K562 (cell line): ENCODE data around the gene DCP2. TPM values are rescaled to one million over a fixed set of nuclear protein-coding genes. Genes with fewer than 3 reads are reported as not detected.
A peak's percentile ranks its signal among the peaks of the same experiment; 100 is the strongest.

Experiments
- ATF1 ChIP-seq, 2 experiments: fragments of 450-650 bp in 1 of 2; IDR thresholded peaks; 2 replicates each; pipeline ENCODE4 v1.6.1; 2016; ENCODE audit warnings: missing compliant biosample characterization in 1 of 2, missing genetic modification characterization in 1 of 2
- E4F1 ChIP-seq: fragments of 250-450 bp; sonication (Bioruptor Pico); IDR thresholded peaks from 2 replicates; pipeline ENCODE4 v1.5.0; 2021; ENCODE audit warnings: mild to moderate bottlenecking, borderline replicate concordance
- FOXK2 ChIP-seq, 2 experiments: fragments of 450-650 bp; IDR thresholded peaks in 1 of 2; conservative IDR thresholded peaks in 1 of 2; 2 replicates each; pipeline ENCODE4 v1.6.1; 2016; ENCODE audit warnings: low read depth in 2 of 2, mild to moderate bottlenecking in 1 of 2
- HBP1 ChIP-seq: fragments of 450-650 bp; formaldehyde crosslinking; IDR thresholded peaks from 2 replicates; pipeline ENCODE4 v1.4.0; 2022; ENCODE audit warnings: missing genetic modification characterization
- HDAC2 ChIP-seq: fragments of 450-650 bp; IDR thresholded peaks from 2 replicates; pipeline ENCODE4 v1.6.1; 2016; ENCODE audit warnings: mild to moderate bottlenecking
- MBD2 ChIP-seq: sonication (generic); IDR thresholded peaks from 2 replicates; pipeline ENCODE4 v1.6.1; 2016; ENCODE audit warnings: low read depth, borderline replicate concordance
- MEIS2 ChIP-seq: fragments of 450-650 bp; IDR thresholded peaks from 2 replicates; pipeline ENCODE4 v1.6.1; 2014; ENCODE audit warnings: mild to moderate bottlenecking; ENCODE audit not compliant: partially characterized antibody
- MLLT1 ChIP-seq, 2 experiments: fragments of 450-650 bp; IDR thresholded peaks; 2 replicates each; pipeline ENCODE4 v1.6.1; 2016
- PRMT5 ChIP-seq: sonication (generic); formaldehyde crosslinking; IDR thresholded peaks from 2 replicates; pipeline ENCODE4 v1.5.0; 2020; ENCODE audit warnings: missing genetic modification reagents
- RBM25 ChIP-seq: fragments of 200-400 bp; formaldehyde crosslinking; IDR thresholded peaks from 2 replicates; pipeline ENCODE4 v1.6.1; 2018; ENCODE audit warnings: low read length, low read depth, moderate library complexity; ENCODE audit not compliant: severe bottlenecking
- SMARCE1 ChIP-seq: fragments of 450-650 bp; IDR thresholded peaks from 2 replicates; pipeline ENCODE4 v1.7.1; 2016; ENCODE audit warnings: mild to moderate bottlenecking
- SP1 ChIP-seq: sonication (generic); formaldehyde crosslinking; IDR thresholded peaks from 2 replicates; pipeline ENCODE4 v1.8.1; 2022; ENCODE audit warnings: mild to moderate bottlenecking, missing genetic modification reagents
- TEAD2 ChIP-seq: fragments of 450-650 bp; IDR thresholded peaks from 2 replicates; pipeline ENCODE4 v1.6.1; 2016; ENCODE audit warnings: missing genetic modification characterization, control low read depth, missing compliant biosample characterization
- ZBTB17 ChIP-seq: fragments of 450-650 bp; formaldehyde crosslinking; IDR thresholded peaks from 2 replicates; pipeline ENCODE4 v1.4.0; 2020; ENCODE audit warnings: mild to moderate bottlenecking
- ZNF212 ChIP-seq: fragments of 450-650 bp; formaldehyde crosslinking; IDR thresholded peaks from 2 replicates; pipeline ENCODE4 v1.4.0; 2020; ENCODE audit warnings: mild to moderate bottlenecking
- ZNF592 ChIP-seq: fragments of 450-650 bp; IDR thresholded peaks from 2 replicates; pipeline ENCODE4 v1.6.1; 2017; ENCODE audit warnings: antibody characterized with exemption, mild to moderate bottlenecking
- ZNF717 ChIP-seq: fragments of 250-450 bp; sonication (Bioruptor Pico); IDR thresholded peaks from 2 replicates; pipeline ENCODE4 v1.5.0; 2021
- ZNF778 ChIP-seq: fragments of 450-650 bp; formaldehyde crosslinking; IDR thresholded peaks from 2 replicates; pipeline ENCODE4 v1.4.0; 2020; ENCODE audit warnings: mild to moderate bottlenecking, moderate library complexity
- polyA plus RNA-seq, 8 experiments: library from polyadenylated mRNA; depleted of rRNA in 4 of 8; stranded (reverse) in 5 of 8; unstranded in 3 of 8; fragments of >200 nt; fragmentation: Nextera tagmentation in 2 of 8; fragmentation: Illumina TruSeq in 1 of 8; extraction: Ambion mirVana in 2 of 8; extraction: Trizol in 1 of 8; gene quantifications; 2 replicates each; pipeline versions ENCODE4 v1.2.1 to v1.2.3, GENCODE V29; 2011 to 2014; ENCODE audit warnings: inconsistent platforms in 1 of 8, missing spikeins in 1 of 8
- total RNA-seq, 7 experiments: library from RNA; depleted of rRNA in 6 of 7; stranded (reverse); fragments of >200 nt in 6 of 7; fragmentation: Illumina TruSeq in 2 of 7; extraction: Trizol in 2 of 7; gene quantifications; 2 replicates each; pipeline versions ENCODE4 v1.2.1 to v1.2.3, GENCODE V29; 2011 to 2021; ENCODE audit warnings: low replicate concordance in 1 of 7

Gene DCP2
- total and polyA plus RNA-seq, 9 of the 15 experiments (the other 6 are each of a cell fraction or from before 2014, with no cell fraction given) = 25.9 to 109 (median 46.7) TPM

DNA sequence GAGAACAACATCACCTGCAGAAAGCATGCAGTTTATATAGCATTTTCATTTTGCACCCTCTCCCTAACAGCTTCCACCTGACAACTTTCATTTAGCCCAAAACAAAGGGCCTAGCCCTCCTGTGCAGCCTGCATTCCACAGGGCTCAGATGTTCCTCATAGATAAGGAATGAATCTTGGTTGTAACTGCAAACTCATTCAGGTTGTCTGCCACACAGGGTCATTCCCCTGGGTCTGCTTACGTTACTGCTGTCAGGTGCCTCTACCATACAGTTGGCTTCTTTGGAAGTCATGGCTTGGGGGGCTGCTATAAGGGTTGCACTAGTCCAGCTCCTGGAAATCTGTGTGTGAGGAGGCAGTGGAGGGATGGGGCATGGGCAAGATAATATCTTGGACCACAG lies 2.7 kb upstream of the DCP2 start (continued):
- TF ChIP-seq ZNF592 (peak; percentile 56; the same call in 1 of the 2 replicates), ZNF778 (CRISPR knock-in tag) (no peak), ZNF717 (CRISPR knock-in tag) (no peak), ZBTB17 (CRISPR knock-in tag) (no peak), FOXK2 (conservative IDR thresholded peaks at IDR 0.05 in 1 of 2, IDR thresholded peaks at IDR 0.05 in 1 of 2; ENCODE audit: low read depth in 2 of 2) (peak in 1 of 2 experiments; percentile 68; a peak in 1 of 4 replicates), MLLT1 (IDR thresholded peaks at IDR 0.05) (peak in 1 of 2 experiments; percentile 43; a peak in 1 of 4 replicates), MBD2 (no peak), PRMT5 (CRISPR knock-in tag) (no peak), ZNF212 (CRISPR knock-in tag) (no peak), MEIS2 (peak; percentile 48), TEAD2 (tag) (peak; percentile 82; the same call in 1 of the 2 replicates), ATF1 (CRISPR knock-in tag; IDR thresholded peaks at IDR 0.05) (no peak), ATF1 (tag; IDR thresholded peaks at IDR 0.05) (peak; percentile 48), SP1 (no peak), SMARCE1 (peak; percentile 88; the same call in 1 of the 2 replicates), E4F1 (no peak), HBP1 (CRISPR knock-in tag) (no peak), RBM25 (no peak), HDAC2 (peak; percentile 85)
